LNCAP (cell line): ENCODE results near the gene POU3F2.

Experiments used
- TF ChIP-seq, protein P1 (sequence below): fragments of 450-650 bp; IDR thresholded peaks from 2 replicates; pipeline ENCODE4 v1.5.1; 2017; ENCODE audit warnings: mild to moderate bottlenecking

Gene POU3F2

DNA sequence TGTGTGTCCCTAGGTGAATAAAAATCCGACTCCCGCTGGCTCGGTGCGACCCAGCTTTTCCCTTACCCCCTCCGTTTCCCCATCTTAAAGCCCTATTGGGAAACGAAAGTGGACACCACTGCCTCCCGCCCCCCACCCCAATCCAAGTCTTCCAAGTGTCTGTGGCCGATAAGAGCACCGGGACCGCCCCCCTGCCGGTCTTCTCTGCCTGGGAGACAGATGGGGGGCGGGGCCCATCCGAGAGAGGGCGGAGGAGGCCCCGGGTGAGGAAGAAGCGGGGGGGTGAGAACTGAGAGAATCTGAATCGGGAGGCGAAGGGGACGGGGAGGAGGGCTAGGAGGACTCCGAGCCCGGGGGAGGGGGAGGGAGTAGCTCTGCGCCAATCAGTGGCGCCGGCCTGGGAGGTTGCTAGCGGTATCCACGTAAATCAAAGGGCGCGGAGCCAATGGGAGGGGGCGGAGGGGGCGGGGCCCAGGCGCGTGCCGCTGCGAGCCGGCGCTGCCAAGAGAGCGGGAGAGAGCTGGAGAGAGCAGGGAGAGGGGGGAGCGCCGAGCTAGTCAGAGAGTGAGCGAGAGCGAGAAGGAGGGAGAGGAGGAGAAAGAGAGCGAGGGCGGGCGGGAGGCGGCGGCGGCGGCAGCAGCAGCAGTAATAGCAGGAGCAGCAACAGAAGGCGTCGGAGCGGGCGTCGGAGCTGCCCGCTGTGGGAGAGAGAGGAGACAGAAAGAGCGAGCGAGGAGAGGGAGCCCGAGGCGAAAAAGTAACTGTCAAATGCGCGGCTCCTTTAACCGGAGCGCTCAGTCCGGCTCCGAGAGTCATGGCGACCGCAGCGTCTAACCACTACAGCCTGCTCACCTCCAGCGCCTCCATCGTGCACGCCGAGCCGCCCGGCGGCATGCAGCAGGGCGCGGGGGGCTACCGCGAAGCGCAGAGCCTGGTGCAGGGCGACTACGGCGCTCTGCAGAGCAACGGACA, at the start of gene POU3F2:
Gene POU3F2 (plus strand): TSS at position 515 of the 972 bp plus-strand sequence. CDS start 300 bp downstream, at position 815.
- TF ChIP-seq, protein P1, sequence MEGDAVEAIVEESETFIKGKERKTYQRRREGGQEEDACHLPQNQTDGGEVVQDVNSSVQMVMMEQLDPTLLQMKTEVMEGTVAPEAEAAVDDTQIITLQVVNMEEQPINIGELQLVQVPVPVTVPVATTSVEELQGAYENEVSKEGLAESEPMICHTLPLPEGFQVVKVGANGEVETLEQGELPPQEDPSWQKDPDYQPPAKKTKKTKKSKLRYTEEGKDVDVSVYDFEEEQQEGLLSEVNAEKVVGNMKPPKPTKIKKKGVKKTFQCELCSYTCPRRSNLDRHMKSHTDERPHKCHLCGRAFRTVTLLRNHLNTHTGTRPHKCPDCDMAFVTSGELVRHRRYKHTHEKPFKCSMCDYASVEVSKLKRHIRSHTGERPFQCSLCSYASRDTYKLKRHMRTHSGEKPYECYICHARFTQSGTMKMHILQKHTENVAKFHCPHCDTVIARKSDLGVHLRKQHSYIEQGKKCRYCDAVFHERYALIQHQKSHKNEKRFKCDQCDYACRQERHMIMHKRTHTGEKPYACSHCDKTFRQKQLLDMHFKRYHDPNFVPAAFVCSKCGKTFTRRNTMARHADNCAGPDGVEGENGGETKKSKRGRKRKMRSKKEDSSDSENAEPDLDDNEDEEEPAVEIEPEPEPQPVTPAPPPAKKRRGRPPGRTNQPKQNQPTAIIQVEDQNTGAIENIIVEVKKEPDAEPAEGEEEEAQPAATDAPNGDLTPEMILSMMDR: no peak

DNA sequence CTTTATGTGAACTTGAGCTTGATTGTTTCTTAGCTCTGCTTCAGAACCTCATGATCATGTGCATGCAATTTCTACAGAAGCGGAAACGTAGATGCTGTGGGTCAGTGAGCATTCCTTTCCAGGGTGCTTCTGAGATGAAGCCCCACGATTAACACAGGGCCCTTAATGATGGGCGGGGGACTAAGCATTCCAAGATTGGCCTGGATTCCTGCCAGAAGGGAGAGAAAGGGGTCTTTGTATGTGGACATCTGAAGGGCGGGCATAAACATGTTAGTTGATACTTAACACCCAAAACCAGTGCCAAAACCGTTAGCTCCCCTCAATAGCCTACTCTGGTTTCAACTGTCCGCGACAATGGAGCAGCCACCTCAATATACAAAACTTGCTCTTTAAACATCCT, 46.9 kb upstream of the POU3F2 start:
- TF ChIP-seq, protein P1: no peak

DNA sequence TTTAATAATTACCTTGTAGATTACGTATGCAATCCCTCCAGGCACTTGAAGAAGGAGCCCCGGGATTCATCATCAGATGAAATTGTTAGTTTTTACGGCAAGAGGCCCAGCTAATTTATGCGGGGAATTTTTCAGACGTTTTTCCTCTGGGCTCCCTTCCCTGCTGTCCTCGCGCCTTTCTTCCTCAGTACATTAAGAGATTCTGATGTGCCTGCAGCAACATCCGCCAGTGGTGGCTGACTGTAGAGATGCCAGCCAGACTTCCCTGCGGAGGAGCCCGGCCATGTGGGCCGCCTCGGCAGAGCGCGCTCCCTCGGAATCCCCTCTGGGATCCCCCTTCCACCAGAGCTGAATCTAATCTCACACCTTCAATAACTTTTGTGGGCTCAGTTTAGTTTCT, 46.4 kb upstream of the POU3F2 start:
- TF ChIP-seq, protein P1: no peak

- TF ChIP-seq, protein P1: no peak
Observed at GRCh38 chr6:98794307-98794842, 40.0 kb upstream of the POU3F2 start.

- TF ChIP-seq, protein P1: no peak
Observed at GRCh38 chr6:98797217-98797994, 37.0 kb upstream of the POU3F2 start.

DNA sequence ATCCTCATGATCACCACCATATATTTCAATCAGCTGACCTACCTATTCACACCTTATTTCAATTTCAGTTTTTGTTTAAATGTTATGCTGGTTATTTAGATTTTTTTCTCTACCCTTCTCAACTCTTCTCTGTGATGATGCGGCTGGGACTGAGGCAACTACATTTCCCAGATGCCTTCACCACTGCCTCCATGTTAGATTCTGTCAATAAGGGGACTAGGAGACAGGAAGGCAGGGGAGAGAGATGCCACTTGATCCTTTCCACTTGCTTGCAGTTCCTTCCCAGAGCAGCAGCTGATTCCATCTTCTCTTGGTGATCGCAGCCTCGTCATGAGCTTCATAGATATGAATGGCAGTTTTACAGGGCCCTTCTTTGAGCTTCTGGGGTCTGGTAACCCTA, 33.5 kb upstream of the POU3F2 start:
- TF ChIP-seq, protein P1: no peak

DNA sequence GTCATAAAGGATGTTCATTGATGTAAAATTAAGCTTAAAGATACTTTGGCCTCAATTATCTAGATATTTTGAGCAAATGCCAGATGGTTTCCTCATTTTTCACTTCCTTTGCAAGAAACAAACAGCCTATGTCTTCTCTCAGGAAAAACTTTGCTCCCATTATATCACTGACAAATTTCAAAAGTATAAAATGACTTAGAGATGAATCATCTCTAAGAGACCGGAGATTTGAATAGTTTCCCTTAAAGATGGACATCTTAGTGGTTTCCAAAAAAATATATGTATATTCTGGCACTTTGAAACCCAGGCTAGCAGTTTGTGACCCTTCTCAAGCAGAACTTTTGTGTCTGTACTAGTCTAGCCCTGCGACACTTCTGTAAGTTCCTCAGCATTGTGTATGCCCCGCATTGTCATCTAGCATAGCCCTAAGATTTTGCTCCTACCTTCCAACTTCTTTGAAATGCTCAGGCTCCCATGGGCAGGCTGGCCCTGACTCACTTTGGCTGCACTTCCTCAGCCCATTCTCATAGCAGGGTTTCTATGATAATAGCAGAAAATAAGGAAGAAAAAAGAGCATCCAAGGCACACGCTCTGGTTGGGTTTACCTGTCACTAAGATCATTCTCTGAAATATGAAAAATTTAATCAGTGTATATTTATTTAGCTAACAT, 25.7 kb upstream of the POU3F2 start:
- TF ChIP-seq, protein P1: no peak
